GM19328 (cell line): Measurements from ENCODE around the gene MYCBP2.
"Not testable (repeated sequence)": the region's sequence is repeated elsewhere in the genome, so short reads cannot be mapped to it uniquely, and the experiment has no call there.

ENCODE experiments used
- ATAC-seq: cut with Tn5 transposase; IDR thresholded peaks from one replicate; pipeline ENCODE4 v1.9.1; 2021; ENCODE audit warnings: mild to moderate bottlenecking, moderate library complexity; ENCODE audit not compliant: unreplicated experiment

The MYCBP2 gene

GRCh38 chr13:77042566-77043177 lies 284.2 kb downstream of the MYCBP2 start:
- ATAC-seq, result no peak

GRCh38 chr13:77040835-77041234 lies 286.1 kb downstream of the MYCBP2 start:
- no peak for ATAC-seq

GRCh38 chr13:77040076-77040475 lies 286.8 kb downstream of the MYCBP2 start:
- no peak for ATAC-seq

- no peak for ATAC-seq
Observed at GRCh38 chr13:77038907-77039480, 287.9 kb downstream of the MYCBP2 start.

GRCh38 chr13:77036279-77036678 lies 290.6 kb downstream of the MYCBP2 start:
- no peak for ATAC-seq

DNA sequence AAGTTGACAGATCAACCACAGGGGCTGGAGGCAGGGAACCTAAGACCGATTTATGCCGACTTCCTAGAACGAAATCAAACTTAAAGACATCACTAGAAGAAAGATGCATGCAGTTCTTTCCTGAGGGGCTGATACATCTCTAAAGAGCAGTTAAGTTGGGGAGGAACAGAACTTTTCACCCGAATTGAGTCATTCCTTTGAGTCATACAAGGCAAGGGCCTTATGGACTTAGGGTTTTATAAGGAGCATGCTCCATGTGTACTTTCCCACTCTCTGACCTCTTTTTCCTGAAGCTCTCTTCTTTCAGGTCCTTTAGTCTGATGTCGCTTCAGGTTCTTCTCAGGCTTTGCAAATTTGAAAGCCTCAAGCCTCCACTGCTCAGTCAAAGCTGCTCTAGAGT lies 292.0 kb downstream of the MYCBP2 start:
- no peak for ATAC-seq

GRCh38 chr13:77033717-77034302 lies 293.1 kb downstream of the MYCBP2 start:
- ATAC-seq, result no peak

DNA sequence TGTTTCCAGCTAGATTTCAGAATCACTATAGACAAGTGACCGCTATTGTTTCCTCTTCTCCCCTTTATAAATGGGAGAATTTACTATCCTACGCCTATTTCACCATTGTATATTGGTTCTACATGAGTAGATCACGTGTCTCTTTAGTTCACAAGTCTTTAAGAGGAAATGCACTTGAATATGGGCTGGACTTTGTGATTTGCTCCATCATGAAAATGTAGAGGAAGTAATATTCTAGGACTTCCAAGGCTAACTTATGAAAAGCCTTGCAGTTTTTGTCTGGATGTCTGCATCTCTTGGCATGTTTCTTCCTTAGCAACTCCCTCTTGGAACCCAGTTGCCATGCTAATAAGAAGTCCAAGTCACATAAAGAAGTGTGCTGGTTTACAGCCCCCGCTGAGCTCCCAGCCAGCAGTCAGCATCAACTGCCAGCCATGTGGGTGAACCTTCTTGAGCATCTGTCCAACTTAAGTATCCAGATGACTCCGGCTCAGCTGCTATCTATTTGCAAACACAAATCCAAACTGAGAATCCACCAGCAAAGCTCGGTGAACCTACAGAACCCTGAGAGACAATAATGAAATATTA lies 295.1 kb downstream of the MYCBP2 start:
- no peak for ATAC-seq

DNA sequence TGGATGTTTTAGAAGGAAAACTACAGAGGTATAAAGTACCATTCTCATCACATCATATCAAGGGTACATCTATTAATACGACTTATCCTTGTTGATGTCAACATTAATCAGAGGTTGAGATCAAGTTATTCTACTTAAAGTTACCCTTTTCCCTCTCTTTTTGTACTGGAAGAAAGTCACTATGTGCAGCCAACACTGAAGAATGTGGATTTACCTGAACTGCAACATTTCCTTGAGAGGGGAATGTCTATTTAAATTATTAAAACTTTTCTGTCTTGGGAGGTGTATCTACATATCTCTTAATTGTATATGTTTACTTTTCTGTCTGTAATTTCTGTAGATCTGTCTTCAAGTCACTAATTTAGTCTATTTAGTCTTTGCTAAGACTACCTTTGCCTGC lies 297.5 kb downstream of the MYCBP2 start:
- no peak for ATAC-seq

DNA sequence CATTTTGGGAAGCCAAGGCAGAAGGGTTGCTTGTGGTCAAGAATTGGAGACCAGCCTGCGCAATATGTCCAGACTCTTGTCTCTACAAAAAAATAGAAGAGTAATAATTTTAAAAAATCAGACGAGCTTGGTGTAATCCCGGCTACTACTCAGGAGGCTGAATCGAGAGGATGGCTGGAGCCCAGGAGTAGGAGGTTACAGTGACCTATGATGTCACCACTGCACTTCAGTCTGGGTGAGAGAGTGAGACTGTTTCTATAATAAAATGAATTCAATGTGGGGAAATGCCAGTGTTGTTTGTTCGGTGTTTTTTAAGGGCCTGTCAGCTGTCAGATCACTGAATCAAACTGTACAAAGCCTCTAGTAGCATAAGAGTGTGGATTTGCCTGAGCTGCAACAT lies 298.7 kb downstream of the MYCBP2 start:
- ATAC-seq, result no peak

GRCh38 chr13:77026861-77027621 lies 299.9 kb downstream of the MYCBP2 start, which contains the start of gene FBXL3:
TSS of gene FBXL3 (minus strand) at chr13:77027159. CDS start at chr13:77021860, 5,299 bp downstream.
- peak; percentile 48 for ATAC-seq

- ATAC-seq, result peak; percentile 56
Observed at GRCh38 chr13:77026255-77026860, 300.5 kb downstream of the MYCBP2 start.

DNA sequence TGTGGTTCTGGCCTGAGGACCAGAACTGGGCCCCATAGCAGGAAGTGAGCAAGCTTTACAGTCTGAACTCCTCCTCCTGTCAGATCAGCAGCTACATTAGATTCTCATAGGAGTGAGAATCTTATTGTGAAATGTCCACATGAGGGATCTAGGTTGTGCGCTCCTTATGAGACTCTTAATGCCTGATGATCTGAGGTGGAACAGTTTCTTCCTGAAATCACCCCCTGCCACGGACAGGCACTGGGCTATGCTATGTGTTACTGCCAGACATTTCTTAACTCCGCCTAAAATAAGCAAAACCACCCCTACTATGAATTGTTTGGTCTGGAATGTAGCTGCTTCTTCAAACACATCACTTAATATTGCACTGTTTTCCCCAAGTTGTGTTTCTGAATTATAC lies 304.6 kb downstream of the MYCBP2 start:
- no peak for ATAC-seq

GRCh38 chr13:77019756-77020155 lies 307.1 kb downstream of the MYCBP2 start:
- no peak for ATAC-seq

GRCh38 chr13:77016888-77017623 lies 309.8 kb downstream of the MYCBP2 start:
- ATAC-seq, result no peak

DNA sequence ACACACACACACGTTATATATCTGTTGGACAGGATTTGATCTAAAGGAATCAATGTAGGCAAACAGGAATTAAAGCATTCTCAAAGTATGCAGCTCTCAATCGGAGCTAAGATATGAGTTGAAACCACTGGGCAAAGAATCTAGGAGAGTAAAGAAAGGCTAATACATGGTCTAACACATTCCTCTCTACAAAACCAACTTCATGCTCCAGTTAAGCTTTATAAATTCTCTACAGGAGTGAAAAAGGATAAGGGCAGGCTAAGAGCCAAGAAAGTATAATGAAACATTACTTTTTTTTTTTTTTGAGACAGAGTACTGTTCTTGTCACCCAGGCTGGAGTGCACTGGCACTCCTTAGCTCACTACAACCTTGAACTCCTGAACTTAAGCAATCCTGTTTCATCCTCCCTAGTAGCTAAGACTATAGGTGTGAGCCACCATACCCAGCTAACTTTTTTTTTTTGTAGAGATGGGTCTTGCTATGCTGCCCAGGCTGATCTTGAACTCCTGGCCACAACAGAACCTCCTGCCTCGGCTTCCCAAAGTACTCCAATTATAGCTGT lies 310.6 kb downstream of the MYCBP2 start:
- no peak for ATAC-seq

- no peak for ATAC-seq
Observed at GRCh38 chr13:77014906-77015685, 311.8 kb downstream of the MYCBP2 start.

DNA sequence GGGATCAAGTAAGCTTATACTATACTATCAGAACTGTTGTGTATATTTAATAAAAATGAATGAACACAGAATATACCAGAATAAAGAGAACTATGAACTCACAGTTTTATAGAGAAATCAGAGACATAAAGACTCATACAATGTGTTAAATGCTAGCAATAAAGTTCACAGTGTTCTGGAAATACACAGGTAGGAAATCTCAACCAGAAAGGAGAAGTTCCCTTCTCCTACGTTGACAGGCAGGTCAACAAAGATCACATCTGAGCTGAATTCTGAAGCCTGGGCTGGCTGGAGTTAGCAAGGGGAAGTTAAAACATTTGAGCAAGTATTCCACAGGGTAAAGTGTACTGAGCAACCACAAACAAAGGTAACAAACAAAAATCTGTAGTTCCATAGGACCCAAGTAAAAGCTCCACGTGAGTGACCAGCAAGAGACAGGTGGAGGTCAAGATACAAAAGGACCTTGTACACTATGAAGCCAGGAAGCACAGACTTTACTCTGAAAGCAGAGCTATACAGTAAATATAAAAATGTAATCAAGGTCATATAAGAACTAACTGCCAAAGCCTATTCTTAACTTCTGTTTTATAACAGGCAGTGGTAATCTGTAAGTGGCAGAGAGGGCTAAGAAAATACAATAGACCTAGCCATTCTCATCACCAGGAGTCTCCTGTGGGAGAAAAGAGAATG lies 312.9 kb downstream of the MYCBP2 start:
- ATAC-seq, result no peak

DNA sequence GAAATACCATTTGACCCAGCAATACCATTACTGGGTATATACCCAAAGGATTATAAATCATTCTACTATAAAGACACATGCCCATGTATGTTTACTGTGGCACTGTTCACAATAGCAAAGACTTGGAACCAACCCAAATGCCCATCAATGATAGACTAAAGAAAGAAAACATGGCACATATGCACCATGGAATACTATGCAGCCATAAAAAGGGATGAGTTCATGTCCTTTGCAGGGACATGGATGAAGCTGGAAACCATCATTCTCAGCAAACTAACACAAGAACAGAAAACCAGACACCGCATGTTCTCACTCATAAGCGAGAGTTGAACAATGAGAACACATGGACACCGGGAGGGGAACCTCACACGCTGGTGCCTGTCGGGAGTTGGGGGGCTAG lies 317.2 kb downstream of the MYCBP2 start:
- ATAC-seq, result not testable (repeated sequence)
